Adrenal gland (tissue), 12 donors: ENCODE results near the gene MAT2A. TPM values are rescaled to one million over a fixed set of nuclear protein-coding genes. Genes with fewer than 3 reads are reported as not detected.

Experiments used
- DNase-seq, 7 donors: peaks; one replicate each; pipeline ENCODE4 v3.0.0-alpha.2; 2019 to 2020
- H3K27ac ChIP-seq, 5 donors: fragments of 200-600 bp; sonication (generic) in 4 of 5; 1 replicate in 3 of 5; 2 replicates in 2 of 5; pipeline versions ENCODE4 v1.5.1 to v1.8.0; 2016 to 2020; ENCODE audit warnings: mild to moderate bottlenecking in 1 of 5
- H3K27me3 ChIP-seq: fragments of 200-600 bp; 2 replicates; pipeline ENCODE4 v1.8.0; 2021
- H3K36me3 ChIP-seq, 2 donors: fragments of 200-600 bp; replicated peaks in 1 of 2; 1 replicate in 1 of 2; 2 replicates in 1 of 2; pipeline versions ENCODE4 v1.5.1 to v1.8.0; 2018 to 2022
- H3K4me1 ChIP-seq, 2 donors: fragments of 200-600 bp; replicated peaks in 1 of 2; 1 replicate in 1 of 2; 2 replicates in 1 of 2; pipeline versions ENCODE4 v1.5.1 to v1.8.0; 2018 to 2021
- H3K4me3 ChIP-seq, 4 donors: fragments of 200-600 bp; sonication (generic) in 3 of 4; one replicate each; pipeline ENCODE4 v1.5.1; 2016 to 2018
- H3K9me3 ChIP-seq, 3 donors: fragments of 200-600 bp; sonication (generic) in 1 of 3; replicated peaks in 1 of 3; 1 replicate in 2 of 3; 2 replicates in 1 of 3; pipeline versions ENCODE4 v1.5.1 to v1.8.0; 2016 to 2021
- CTCF ChIP-seq, 6 experiments: fragments of 450-650 bp in 4 of 6; fragments of 200-600 bp in 2 of 6; sonication (generic) in 1 of 6; IDR thresholded peaks; 1 replicate in 5 of 6; 2 replicates in 1 of 6; pipeline versions ENCODE4 v1.5.1 to v1.8.0; 2016 to 2021; ENCODE audit warnings: antibody characterized with exemption in 6 of 6, mild to moderate bottlenecking in 2 of 6, moderate library complexity in 1 of 6
- POLR2A ChIP-seq, 2 donors: fragments of 450-650 bp; IDR thresholded peaks; one replicate each; pipeline ENCODE4 v1.6.1; 2017; ENCODE audit warnings: antibody characterized with exemption in 2 of 2, mild to moderate bottlenecking in 2 of 2, moderate library complexity in 1 of 2
- WGBS, 4 donors: extraction: QIAGEN DNeasy Blood & Tissue Kit in 2 of 4; methylation state at CpG; one replicate each; pipeline versions ENCODE4 v1.1.5 to v1.1.7; 2013 to 2017; 5-methylcytosine and 5-hydroxymethylcytosine counted together
- intact Hi-C, 2 donors: fragments of 100-400 bp; cut with DNase I; formaldehyde crosslinking; loops; one replicate each; pipeline versions ENCODE4 v1.14.1 to v1.15.0; 2022 to 2023
- polyA plus RNA-seq, 3 donors: library from polyadenylated mRNA; stranded (reverse); fragments of 200-250 nt in 2 of 3; fragments of 350-450 nt in 1 of 3; fragmentation: Illumina TruSeq in 1 of 3; extraction: RNeasy Lipid Tissue Mini Kit (QIAGEN cat#74804) in 1 of 3; gene quantifications; one replicate each; pipeline ENCODE4 v1.2.3, GENCODE V29; 2013 to 2014
- total RNA-seq, 9 donors: library from RNA; depleted of rRNA in 4 of 9; stranded (reverse); fragments of >200 nt in 4 of 9; fragments of 120-200 nt in 1 of 9; fragmentation: NEBNext Ultra II Directional in 1 of 9; extraction: Animal tissue kit (Norgen Biotek cat#: 25700) in 1 of 9; gene quantifications; one replicate each; pipeline versions ENCODE4 v1.1.0 to v1.2.4, GENCODE V29; 2013 to 2023
- donor health status: healthy with polysubstance abuse.
- donor health status: Bipolar disorder and iron deficiency.
- donor health status: DM: yes; HTN: yes; CAD: no.
- donor health status: DM: no; HTN: no; CAD: no.
- donor health status: DM: no; HTN: no; CAD: no.
- donor health status: DM: yes; HTN: yes; CAD: no.

MAT2A gene
- total and polyA plus RNA-seq, 12 donors: 41.1 to 429 (median 148) TPM

- H3K36me3 ChIP-seq: no peaks in the 10 kb centered on the region
- H3K27me3 ChIP-seq: no peaks in the 10 kb centered on the region
- no peaks in the 10 kb centered on the region for H3K9me3 ChIP-seq
- 70 to 95% (median 86%) methylated on average over 4 of the region's 4 CpGs for whole genome bisulfite sequencing, 4 donors
- H3K4me3 ChIP-seq: no peak overlapping the region
- peaks cover 23 to 27% of the 10 kb centered on the region in 2 donors for H3K4me1 ChIP-seq
- intact Hi-C loops: no loop called here
- peak overlapping the region in 1 of 5 donors; percentile 88 for H3K27ac ChIP-seq
- no peak for DNase-seq
- TF ChIP-seq CTCF (IDR thresholded peaks at IDR 0.05): no peak
- no peak for TF ChIP-seq POLR2A (IDR thresholded peaks at IDR 0.05)
These were observed 40.9 kb upstream of the MAT2A start for GRCh38 chr2:85497944-85498630.

DNA sequence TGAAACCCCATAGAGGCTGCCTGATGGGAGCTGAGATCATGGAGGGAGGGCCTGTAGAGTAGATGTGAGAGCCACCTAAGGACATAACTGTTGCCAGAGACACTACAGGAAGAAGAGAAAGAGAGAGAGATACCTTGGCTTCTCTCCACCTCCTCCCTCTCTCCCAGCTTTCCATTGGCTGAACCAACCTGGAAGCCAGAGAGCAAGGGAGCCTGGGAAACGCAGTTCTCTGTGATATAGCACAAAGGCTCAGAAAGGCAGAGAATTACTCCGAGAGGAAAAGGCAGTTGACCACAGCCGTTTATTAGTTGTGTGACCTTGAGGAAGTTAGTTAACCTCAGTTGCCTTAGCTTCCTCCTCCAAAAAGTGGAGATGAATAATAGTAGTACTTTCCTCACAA lies 37.7 kb upstream of the MAT2A start:
- peak overlapping the region in 2 of 5 donors; percentile 3 to 88 for H3K27ac ChIP-seq
- no peak overlapping the region for H3K4me3 ChIP-seq
- H3K27me3 ChIP-seq: no peaks in the 10 kb centered on the region
- intact Hi-C loops: no loop called here
- 36 to 59% (median 50%) methylated on average over 3 of the region's 3 CpGs for WGBS, 4 donors
- no peak for TF ChIP-seq POLR2A (IDR thresholded peaks at IDR 0.05)
- TF ChIP-seq CTCF (IDR thresholded peaks at IDR 0.05): no peak
- no peaks in the 10 kb centered on the region for H3K9me3 ChIP-seq
- peaks cover 33 to 46% of the 10 kb centered on the region in 2 donors for H3K4me1 ChIP-seq
- no peaks in the 10 kb centered on the region for H3K36me3 ChIP-seq
- peak in 5 of 7 donors; percentile 28 to 64 (median 45) for DNase-seq

DNA sequence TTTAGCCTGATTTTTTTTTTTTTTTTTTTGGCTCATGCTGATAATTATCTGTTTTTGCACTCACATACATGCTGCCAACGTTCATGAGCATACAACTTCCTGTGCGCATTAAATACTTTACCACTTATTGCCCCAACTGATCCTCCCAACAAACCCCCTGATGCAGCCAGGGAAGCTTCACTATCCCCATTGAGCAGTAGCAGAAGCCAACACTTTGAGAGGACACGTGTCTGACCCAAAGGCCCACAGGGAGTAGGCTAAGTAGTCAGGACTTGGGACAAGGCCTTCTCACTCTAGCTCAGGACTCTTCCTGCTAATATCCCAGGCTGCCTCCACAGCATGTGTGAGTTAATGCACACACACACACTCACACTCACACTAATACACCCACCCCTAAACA lies 36.2 kb upstream of the MAT2A start:
- Histone ChIP-seq H3K4me3 (no peak overlapping the region), H3K27ac (no peak overlapping the region), H3K36me3 (no peaks in the 10 kb centered on the region), H3K4me1 (peaks cover 33 to 53% of the 10 kb centered on the region in 2 donors), H3K9me3 (no peaks in the 10 kb centered on the region), H3K27me3 (no peaks in the 10 kb centered on the region)
- 79 to 83% (median 80%) methylated on average over 3 of the region's 3 CpGs for WGBS, 4 donors
- DNase-seq: peak in 1 of 7 donors; percentile 35
- no peak for TF ChIP-seq POLR2A (IDR thresholded peaks at IDR 0.05)
- TF ChIP-seq CTCF (IDR thresholded peaks at IDR 0.05): no peak
- intact Hi-C loops: no loop called here

DNA sequence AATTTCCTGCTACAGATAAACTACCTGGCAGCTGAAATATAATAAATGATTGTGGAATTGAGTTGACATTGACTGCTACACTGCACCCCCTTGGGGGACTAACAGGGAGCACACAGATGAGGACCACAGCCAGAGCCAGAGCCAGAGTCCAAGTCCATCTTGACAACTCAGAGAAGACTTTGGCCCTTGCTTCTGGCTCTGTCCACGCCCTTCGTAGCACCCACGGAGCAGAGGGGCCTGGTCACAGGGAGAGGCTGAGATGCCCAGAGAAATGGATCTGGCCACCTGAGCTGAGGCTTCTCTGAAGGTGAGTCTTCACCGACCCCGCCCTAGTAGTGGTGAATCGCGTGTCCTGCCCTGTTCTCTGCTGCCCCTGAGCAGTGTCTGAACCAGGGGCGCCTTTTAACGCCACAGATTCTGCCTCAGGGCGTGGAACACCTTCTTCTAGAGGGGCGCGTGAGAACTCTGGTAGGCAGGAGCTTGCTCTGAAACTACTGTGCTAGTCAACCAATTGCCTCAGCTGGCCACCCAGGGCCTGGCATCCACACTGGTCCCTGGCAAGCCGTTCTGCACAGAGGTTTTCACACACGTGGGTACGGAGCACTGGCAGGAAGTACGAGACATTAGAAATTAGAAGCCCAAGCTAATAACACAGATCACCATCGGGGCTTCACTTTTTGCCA lies 35.7 kb upstream of the MAT2A start:
- H3K9me3 ChIP-seq: no peaks in the 10 kb centered on the region
- peak in 1 of 7 donors; percentile 54 for DNase-seq
- intact Hi-C loops: no loop called here
- H3K4me1 ChIP-seq: peaks cover 33 to 53% of the 10 kb centered on the region in 2 donors
- H3K36me3 ChIP-seq: no peaks in the 10 kb centered on the region
- H3K27ac ChIP-seq: peak overlapping the region in 1 of 5 donors; percentile 78
- TF ChIP-seq POLR2A (IDR thresholded peaks at IDR 0.05): no peak
- no peak for TF ChIP-seq CTCF (IDR thresholded peaks at IDR 0.05)
- H3K27me3 ChIP-seq: no peaks in the 10 kb centered on the region
- 92 to 97% (median 95%) methylated on average over 14 to 17 of the region's 17 CpGs for WGBS, 4 donors
- H3K4me3 ChIP-seq: no peak overlapping the region
